GM18499 (cell line): ENCODE data around the gene USP6NL.
A peak's percentile ranks its signal among the peaks of the same experiment; 100 is the strongest.

Experiments
- ATAC-seq: cut with Tn5 transposase; IDR thresholded peaks from one replicate; pipeline ENCODE4 v1.9.1; 2021; ENCODE audit warnings: moderate number of reproducible peaks; ENCODE audit not compliant: insufficient read depth, unreplicated experiment

Gene USP6NL

GRCh38 chr10:11560076-11560709 is 51.3 kb downstream of the USP6NL start:
- ATAC-seq = peak; percentile 67

GRCh38 chr10:11557967-11558366 is 53.5 kb downstream of the USP6NL start:
- no peak for ATAC-seq

GRCh38 chr10:11557513-11557912 is 53.9 kb downstream of the USP6NL start:
- no peak for ATAC-seq

GRCh38 chr10:11555556-11555955 is 55.9 kb downstream of the USP6NL start:
- no peak for ATAC-seq

- ATAC-seq = peak; percentile 74
Measured at GRCh38 chr10:11553773-11554381, 57.6 kb downstream of the USP6NL start.

GRCh38 chr10:11551916-11552602 is 59.4 kb downstream of the USP6NL start:
- ATAC-seq = peak; percentile 39

- no peak for ATAC-seq
Measured at GRCh38 chr10:11551104-11551503, 60.3 kb downstream of the USP6NL start.

GRCh38 chr10:11548768-11549099 is 62.7 kb downstream of the USP6NL start:
- no peak for ATAC-seq

- ATAC-seq = no peak
Measured at GRCh38 chr10:11548065-11548767, 63.2 kb downstream of the USP6NL start.

- ATAC-seq = no peak
Measured at GRCh38 chr10:11546581-11546980, 64.9 kb downstream of the USP6NL start.

GRCh38 chr10:11541296-11541695 is 70.2 kb downstream of the USP6NL start:
- ATAC-seq = no peak

- no peak for ATAC-seq
Measured at GRCh38 chr10:11539191-11539868, 72.1 kb downstream of the USP6NL start.

- ATAC-seq = no peak
Measured at GRCh38 chr10:11538834-11539190, 72.6 kb downstream of the USP6NL start.

GRCh38 chr10:11536228-11536627 is 75.2 kb downstream of the USP6NL start:
- ATAC-seq = no peak

- ATAC-seq = peak; percentile 44
Measured at GRCh38 chr10:11535346-11535959, 76.0 kb downstream of the USP6NL start.

- no peak for ATAC-seq
Measured at GRCh38 chr10:11533328-11533781, 78.1 kb downstream of the USP6NL start.

GRCh38 chr10:11532306-11532705 is 79.1 kb downstream of the USP6NL start:
- no peak for ATAC-seq

- no peak for ATAC-seq
Measured at GRCh38 chr10:11530806-11531205, 80.6 kb downstream of the USP6NL start.

- ATAC-seq = no peak
Measured at GRCh38 chr10:11529276-11529903, 82.1 kb downstream of the USP6NL start.

- ATAC-seq = no peak
Measured at GRCh38 chr10:11528286-11528685, 83.2 kb downstream of the USP6NL start.
